Mesendoderm (in vitro differentiated cells): ENCODE data around the gene NOS2. TPM values are rescaled to one million over a fixed set of nuclear protein-coding genes. Genes with fewer than 3 reads are reported as not detected.

Experiments used
- small RNA-seq: library from polyadenylated mRNA; stranded (forward); fragments of <200 nt; extraction: miRNeasy Mini kit (QIAGEN cat#:217004); gene quantifications from one replicate; pipeline ENCODE3, GENCODE V24; 2013; ENCODE audit not compliant: insufficient read depth

NOS2 gene

Small RNA genes lying within 50 kb of the gene (small RNA-seq; reads per million reads assigned to genes)
- gene AC130289.1: not detected
- not detected for gene AC130289.2
